Femur (tissue), 1 donor: ENCODE measurements around the gene AGMO.
"Not testable (repeated sequence)": the region's sequence is repeated elsewhere in the genome, so short reads cannot be mapped to it uniquely, and the experiment has no call there.

Source experiments
- DNase-seq: peaks from one replicate; pipeline ENCODE4 v3.0.0-alpha.2; 2017

The AGMO gene

GRCh38 chr7:15558756-15559155, 3.1 kb downstream of the AGMO start:
- DNase-seq, result no peak

- no peak for DNase-seq
Observed at GRCh38 chr7:15557686-15558085, 4.1 kb downstream of the AGMO start.

- DNase-seq, result no peak
Observed at GRCh38 chr7:15557186-15557585, 4.6 kb downstream of the AGMO start.

- DNase-seq, result no peak
Observed at GRCh38 chr7:15556339-15557105, 5.3 kb downstream of the AGMO start.

- no peak for DNase-seq
Observed at GRCh38 chr7:15555381-15555859, 6.4 kb downstream of the AGMO start.

GRCh38 chr7:15554744-15555143, 7.1 kb downstream of the AGMO start:
- no peak for DNase-seq

- DNase-seq, result no peak
Observed at GRCh38 chr7:15554081-15554480, 7.7 kb downstream of the AGMO start.

GRCh38 chr7:15547320-15547719, 14.5 kb downstream of the AGMO start:
- not testable (repeated sequence) for DNase-seq

- DNase-seq, result no peak
Observed at GRCh38 chr7:15546272-15546792, 15.5 kb downstream of the AGMO start.

GRCh38 chr7:15544050-15544449, 17.8 kb downstream of the AGMO start:
- no peak for DNase-seq

- DNase-seq, result no peak
Observed at GRCh38 chr7:15543256-15543655, 18.6 kb downstream of the AGMO start.

GRCh38 chr7:15527648-15528047, 34.2 kb downstream of the AGMO start:
- DNase-seq, result no peak

GRCh38 chr7:15525652-15526263, 36.1 kb downstream of the AGMO start:
- no peak for DNase-seq

- DNase-seq, result no peak
Observed at GRCh38 chr7:15524077-15524476, 37.7 kb downstream of the AGMO start.

- DNase-seq, result not testable (repeated sequence)
Observed at GRCh38 chr7:15517865-15518264, 44.0 kb downstream of the AGMO start.

GRCh38 chr7:15515252-15515651, 46.6 kb downstream of the AGMO start:
- peak; percentile 27 for DNase-seq

GRCh38 chr7:15508258-15508657, 53.6 kb downstream of the AGMO start:
- no peak for DNase-seq

GRCh38 chr7:15507708-15508107, 54.1 kb downstream of the AGMO start:
- DNase-seq, result no peak

GRCh38 chr7:15507171-15507570, 54.6 kb downstream of the AGMO start:
- no peak for DNase-seq

- DNase-seq, result no peak
Observed at GRCh38 chr7:15505761-15506160, 56.1 kb downstream of the AGMO start.

- no peak for DNase-seq
Observed at GRCh38 chr7:15504351-15504750, 57.5 kb downstream of the AGMO start.

GRCh38 chr7:15503603-15504290, 58.1 kb downstream of the AGMO start:
- DNase-seq, result no peak

- DNase-seq, result no peak
Observed at GRCh38 chr7:15498465-15498864, 63.4 kb downstream of the AGMO start.

GRCh38 chr7:15495170-15495569, 66.6 kb downstream of the AGMO start:
- DNase-seq, result no peak
